GM21717 (cell line): ENCODE measurements around the gene LAMA1.
"Not testable (repeated sequence)": the region's sequence is repeated elsewhere in the genome, so short reads cannot be mapped to it uniquely, and the experiment has no call there.

Experiments used
- ATAC-seq: cut with Tn5 transposase; IDR thresholded peaks from one replicate; pipeline ENCODE4 v1.9.1; 2021; ENCODE audit warnings: mild to moderate bottlenecking, moderate library complexity; ENCODE audit not compliant: unreplicated experiment

The LAMA1 gene, protein sequence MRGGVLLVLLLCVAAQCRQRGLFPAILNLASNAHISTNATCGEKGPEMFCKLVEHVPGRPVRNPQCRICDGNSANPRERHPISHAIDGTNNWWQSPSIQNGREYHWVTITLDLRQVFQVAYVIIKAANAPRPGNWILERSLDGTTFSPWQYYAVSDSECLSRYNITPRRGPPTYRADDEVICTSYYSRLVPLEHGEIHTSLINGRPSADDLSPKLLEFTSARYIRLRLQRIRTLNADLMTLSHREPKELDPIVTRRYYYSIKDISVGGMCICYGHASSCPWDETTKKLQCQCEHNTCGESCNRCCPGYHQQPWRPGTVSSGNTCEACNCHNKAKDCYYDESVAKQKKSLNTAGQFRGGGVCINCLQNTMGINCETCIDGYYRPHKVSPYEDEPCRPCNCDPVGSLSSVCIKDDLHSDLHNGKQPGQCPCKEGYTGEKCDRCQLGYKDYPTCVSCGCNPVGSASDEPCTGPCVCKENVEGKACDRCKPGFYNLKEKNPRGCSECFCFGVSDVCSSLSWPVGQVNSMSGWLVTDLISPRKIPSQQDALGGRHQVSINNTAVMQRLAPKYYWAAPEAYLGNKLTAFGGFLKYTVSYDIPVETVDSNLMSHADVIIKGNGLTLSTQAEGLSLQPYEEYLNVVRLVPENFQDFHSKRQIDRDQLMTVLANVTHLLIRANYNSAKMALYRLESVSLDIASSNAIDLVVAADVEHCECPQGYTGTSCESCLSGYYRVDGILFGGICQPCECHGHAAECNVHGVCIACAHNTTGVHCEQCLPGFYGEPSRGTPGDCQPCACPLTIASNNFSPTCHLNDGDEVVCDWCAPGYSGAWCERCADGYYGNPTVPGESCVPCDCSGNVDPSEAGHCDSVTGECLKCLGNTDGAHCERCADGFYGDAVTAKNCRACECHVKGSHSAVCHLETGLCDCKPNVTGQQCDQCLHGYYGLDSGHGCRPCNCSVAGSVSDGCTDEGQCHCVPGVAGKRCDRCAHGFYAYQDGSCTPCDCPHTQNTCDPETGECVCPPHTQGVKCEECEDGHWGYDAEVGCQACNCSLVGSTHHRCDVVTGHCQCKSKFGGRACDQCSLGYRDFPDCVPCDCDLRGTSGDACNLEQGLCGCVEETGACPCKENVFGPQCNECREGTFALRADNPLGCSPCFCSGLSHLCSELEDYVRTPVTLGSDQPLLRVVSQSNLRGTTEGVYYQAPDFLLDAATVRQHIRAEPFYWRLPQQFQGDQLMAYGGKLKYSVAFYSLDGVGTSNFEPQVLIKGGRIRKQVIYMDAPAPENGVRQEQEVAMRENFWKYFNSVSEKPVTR (N-terminal part only)

GRCh38 chr18:7117390-7118355 is at the start of gene LAMA1:
Gene LAMA1 (minus strand): TSS chr18:7117797. CDS start chr18:7117720, 77 bp downstream.
- ATAC-seq, result no peak

DNA sequence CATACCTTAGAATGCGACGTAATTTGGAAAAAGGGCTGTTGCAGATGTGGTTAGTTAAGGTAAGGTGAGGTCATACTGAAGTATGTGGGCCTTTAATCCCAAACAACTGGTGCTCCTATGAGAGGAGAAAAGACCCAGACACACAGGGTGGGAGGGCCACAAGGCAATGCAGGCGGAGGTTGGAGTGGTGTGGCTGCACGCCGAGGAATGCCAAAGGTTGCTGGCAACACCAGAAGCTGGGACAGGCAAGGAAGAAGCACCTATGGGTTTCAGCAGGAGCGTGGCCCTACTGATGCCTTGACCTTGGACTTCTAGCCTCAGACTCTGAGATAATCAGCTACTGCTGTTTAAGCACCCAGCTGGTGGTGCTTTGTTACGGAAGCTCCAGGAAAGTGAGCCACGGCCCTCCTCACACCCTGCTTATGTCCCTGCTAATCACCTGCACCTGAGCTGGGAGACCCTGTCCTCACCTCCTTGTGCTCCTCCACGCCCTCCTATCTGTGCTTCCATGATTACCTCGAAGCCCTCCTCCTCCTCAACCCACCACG is 48.3 kb upstream of the LAMA1 start:
- no peak for ATAC-seq

GRCh38 chr18:7164323-7165004 is 46.9 kb upstream of the LAMA1 start:
- ATAC-seq, result no peak

DNA sequence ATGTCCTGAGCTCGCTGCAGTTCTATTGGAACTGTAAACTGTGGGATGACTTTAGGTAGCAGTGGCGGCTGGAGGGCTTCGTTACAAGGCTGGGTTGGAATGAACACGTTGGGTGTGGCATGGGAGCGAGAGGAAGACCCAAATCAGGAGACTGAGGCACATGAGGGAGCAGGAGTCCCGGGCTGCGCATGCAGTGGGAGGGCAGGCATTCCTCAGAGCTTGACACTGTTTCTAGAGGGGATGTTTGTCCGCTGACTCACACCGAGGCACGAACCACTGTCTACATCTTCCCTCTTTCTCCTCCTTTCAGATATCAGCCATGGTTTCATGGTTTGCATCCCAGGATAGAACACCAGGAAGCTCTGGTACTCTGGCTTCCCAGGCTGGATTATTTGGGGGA is 40.6 kb upstream of the LAMA1 start:
- ATAC-seq, result no peak

- no peak for ATAC-seq
Measured at GRCh38 chr18:7157760-7158159, 40.2 kb upstream of the LAMA1 start.

DNA sequence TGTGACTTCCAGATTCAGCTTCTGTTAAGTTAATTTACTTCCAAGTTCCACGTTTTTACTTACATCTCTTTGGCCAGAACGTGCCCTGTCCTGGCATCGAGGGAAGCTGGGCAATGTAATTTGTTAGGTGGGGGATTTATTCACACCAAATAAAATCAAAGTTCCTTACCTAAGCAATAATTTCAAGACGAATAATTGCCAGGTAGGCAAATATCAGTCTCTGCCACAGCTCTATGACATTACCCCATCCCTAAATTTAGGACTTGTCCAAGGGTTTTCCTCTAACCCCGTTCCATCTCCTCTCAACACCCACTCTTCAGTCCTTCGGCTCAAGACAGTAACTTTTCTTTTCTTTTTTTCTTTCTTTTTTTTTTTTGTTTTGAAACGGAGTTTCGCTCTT is 38.3 kb upstream of the LAMA1 start:
- no peak for ATAC-seq

DNA sequence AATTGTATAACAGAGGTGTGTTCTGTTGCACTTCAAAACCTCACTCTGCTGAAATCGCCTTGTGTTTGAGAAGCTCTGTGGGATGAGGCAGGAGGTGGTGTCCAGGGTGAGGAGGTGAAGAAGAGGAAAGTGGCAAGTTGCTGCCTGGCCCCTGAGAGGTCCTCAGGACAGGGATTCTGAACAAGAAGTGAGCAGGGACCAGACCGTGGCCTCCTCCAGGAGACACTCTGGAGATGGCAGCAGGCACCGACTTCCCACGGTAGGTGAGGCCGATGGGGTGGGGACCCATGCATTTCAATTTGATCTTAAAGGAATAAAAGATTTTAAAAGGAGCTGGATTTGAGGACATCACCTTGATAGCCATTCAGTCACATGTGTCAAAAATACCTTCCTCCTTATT is 37.5 kb upstream of the LAMA1 start:
- ATAC-seq, result no peak

DNA sequence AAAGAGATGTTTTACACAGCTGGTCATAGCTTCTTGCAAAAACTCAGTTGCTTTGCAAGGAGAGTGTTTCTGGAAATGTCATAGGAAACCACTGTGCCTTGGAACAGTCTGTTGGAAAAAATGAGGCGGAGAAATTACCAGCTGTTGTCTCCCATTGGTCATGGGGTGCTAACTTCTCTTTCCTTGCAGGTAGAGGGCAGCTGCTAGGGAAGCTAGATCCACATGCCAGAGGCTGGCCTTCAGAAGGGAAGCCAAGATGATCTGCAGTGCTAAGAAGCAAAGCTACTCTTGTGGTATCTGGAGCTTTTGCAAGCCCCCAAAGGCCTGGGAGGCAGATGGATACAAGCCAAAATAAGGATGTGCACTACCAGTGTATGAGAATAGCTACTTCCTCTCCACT is 34.8 kb upstream of the LAMA1 start:
- no peak for ATAC-seq

- ATAC-seq, result no peak
Measured at GRCh38 chr18:7147399-7147798, 29.8 kb upstream of the LAMA1 start.

DNA sequence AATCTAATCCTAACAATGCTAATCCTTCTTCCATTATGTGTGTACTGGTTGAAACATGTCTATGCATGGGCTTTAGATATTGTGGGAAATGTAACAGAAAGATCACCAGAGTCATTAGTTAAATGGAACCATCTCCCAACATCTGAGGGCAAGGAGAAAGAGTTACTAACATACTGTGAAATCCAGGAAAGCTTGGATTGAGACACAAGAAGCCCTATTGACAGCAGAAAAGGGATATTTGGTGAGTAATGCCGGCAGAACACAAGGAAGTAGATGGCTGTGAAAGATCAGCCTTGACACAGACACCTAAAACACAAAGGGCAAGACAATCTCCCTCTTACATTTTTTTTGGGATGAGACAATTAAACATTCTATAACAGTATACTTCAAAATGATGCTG is 28.5 kb upstream of the LAMA1 start:
- no peak for ATAC-seq

DNA sequence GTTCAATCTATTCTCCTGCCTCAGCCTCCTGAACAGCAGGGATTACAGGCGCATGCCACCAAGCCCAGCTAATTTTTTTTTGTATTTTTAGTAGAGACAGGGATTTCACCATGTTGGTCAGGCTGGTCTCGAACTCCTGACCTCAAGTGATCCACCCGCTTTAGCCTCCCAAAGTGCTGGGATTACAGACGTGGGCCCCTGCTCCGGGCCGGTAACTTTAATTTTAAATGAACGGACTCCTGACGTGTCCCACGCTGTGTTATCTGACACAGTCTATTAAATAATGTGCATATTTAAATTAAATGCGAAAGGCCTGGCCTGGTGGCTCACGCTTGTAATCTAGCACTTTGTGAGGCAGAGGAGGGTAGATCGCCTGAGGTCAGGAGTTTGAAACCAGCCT is 27.3 kb upstream of the LAMA1 start:
- ATAC-seq, result not testable (repeated sequence)

GRCh38 chr18:7141287-7141686 is 23.7 kb upstream of the LAMA1 start:
- ATAC-seq, result no peak

DNA sequence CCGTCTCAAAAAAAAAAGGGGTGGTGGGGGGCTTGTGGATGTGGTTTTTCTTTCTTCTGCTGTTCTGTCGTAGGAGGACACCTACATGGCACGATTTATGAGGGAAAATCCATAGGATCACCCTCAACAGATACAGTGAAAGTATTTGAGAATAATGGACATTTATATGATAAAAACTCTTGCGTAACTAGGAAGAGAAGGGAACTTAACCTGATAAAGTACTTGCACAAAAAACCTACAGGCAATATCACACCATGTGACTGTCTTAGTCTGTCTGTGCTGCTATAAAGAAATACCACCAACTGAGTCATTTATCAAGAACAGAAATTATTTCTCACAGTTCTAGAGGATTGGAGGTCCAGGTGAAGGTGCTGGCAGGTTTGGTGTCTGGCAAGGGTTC is 21.8 kb upstream of the LAMA1 start:
- ATAC-seq, result no peak

GRCh38 chr18:7133181-7133580 is 15.6 kb upstream of the LAMA1 start:
- ATAC-seq, result no peak

GRCh38 chr18:7132356-7133150 is 15.0 kb upstream of the LAMA1 start:
- ATAC-seq, result no peak

GRCh38 chr18:7122376-7122775 is 4.8 kb upstream of the LAMA1 start:
- ATAC-seq, result no peak

DNA sequence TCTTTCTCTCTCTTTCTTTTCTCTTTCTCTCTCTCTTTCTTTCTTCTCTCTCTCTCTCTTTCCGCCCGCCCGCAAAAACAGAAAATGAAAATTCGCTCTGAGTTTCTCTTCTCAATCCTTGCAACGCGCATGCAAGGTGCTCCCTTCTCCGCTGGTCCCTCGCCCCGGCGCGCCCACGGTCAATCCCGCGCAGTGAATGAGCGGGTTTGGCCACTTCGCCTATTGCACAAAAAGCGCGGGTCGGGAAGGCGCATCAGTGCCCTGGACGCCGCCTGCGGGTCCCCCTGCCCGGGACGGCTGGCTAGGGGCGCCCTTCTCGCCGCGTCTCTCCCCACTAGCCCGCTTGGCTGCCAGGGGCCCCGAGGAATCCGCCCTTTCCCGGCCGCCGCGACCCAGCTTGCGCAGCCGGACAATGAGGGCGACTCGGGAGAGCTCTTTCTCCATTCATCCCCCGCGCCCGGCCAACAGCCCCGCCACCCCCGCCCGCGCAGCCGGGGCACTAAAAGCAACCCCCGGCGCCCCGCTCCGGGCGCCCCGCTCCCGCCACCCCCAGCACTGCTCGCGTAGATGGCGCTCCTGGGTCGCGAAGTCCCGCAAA is 706 bp downstream of the LAMA1 start:
- ATAC-seq, result no peak
